Neural cell (in vitro differentiated cells): Measurements from ENCODE around the gene NPEPL1. TPM values are rescaled to one million over a fixed set of nuclear protein-coding genes. Genes with fewer than 3 reads are reported as not detected.

Source experiments
- H2AFZ ChIP-seq: fragments of 200-600, 300-800 bp; sonication (generic), shearing (Covaris generic); 2 replicates; pipeline ENCODE4 v1.6.0; 2014; ENCODE audit warnings: low read depth, mild to moderate bottlenecking, antibody characterized with exemption, low read length, moderate library complexity
- H3F3A ChIP-seq: fragments of 200-600 bp; shearing (Covaris generic); 2 replicates; pipeline ENCODE4 v1.6.1; 2016; ENCODE audit warnings: mild to moderate bottlenecking, moderate library complexity, mixed read lengths, antibody characterized with exemption, low read length; ENCODE audit not compliant: insufficient read depth, poor library complexity, severe bottlenecking
- H3K27ac ChIP-seq: fragments of 200-600, 300-800 bp; sonication (generic), shearing (Covaris generic); 2 replicates; pipeline ENCODE4 v1.5.1; 2014; ENCODE audit warnings: mild to moderate bottlenecking, low read length, moderate library complexity
- H3K27me3 ChIP-seq: fragments of 300-800, 200-600 bp; sonication (generic), shearing (Covaris generic); 2 replicates; pipeline ENCODE4 v1.6.0; 2014; ENCODE audit warnings: mild to moderate bottlenecking, low read depth, low read length, moderate library complexity; ENCODE audit not compliant: insufficient read depth
- H3K36me3 ChIP-seq: fragments of 300-800, 200-600 bp; sonication (generic), shearing (Covaris generic); 2 replicates; pipeline ENCODE4 v1.5.1; 2014; ENCODE audit warnings: mild to moderate bottlenecking, antibody characterized with exemption, low read length, moderate library complexity; ENCODE audit not compliant: insufficient read depth
- H3K4me2 ChIP-seq: fragments of 300-800, 200-600 bp; sonication (generic), shearing (Covaris generic); 2 replicates; pipeline ENCODE4 v1.6.0; 2014; ENCODE audit warnings: mild to moderate bottlenecking, low read length
- H3K4me3 ChIP-seq: fragments of 300-800, 200-600 bp; sonication (generic), shearing (Covaris generic); 2 replicates; pipeline ENCODE4 v1.5.1; 2014; ENCODE audit warnings: mild to moderate bottlenecking, low read length, moderate library complexity
- H3K79me2 ChIP-seq: fragments of 200-600 bp; shearing (Covaris generic); replicated peaks from 2 replicates; pipeline ENCODE4 v1.6.0; 2014; ENCODE audit warnings: mild to moderate bottlenecking, low read length, moderate library complexity; ENCODE audit not compliant: insufficient read depth
- H3K9ac ChIP-seq: fragments of 300-800, 200-600 bp; sonication (generic), shearing (Covaris generic); 2 replicates; pipeline ENCODE4 v1.6.1; 2016; ENCODE audit warnings: mild to moderate bottlenecking, low read length, mixed read lengths
- H3K9me2 ChIP-seq: fragments of 200-600 bp; shearing (Covaris generic); 2 replicates; pipeline ENCODE4 v1.6.1; 2016; ENCODE audit warnings: mild to moderate bottlenecking, low read length, mixed read lengths; ENCODE audit not compliant: insufficient read depth
- H3K9me3 ChIP-seq: fragments of 200-600, 300-800 bp; sonication (generic), shearing (Covaris generic); 2 replicates; pipeline ENCODE4 v1.6.1; 2016; ENCODE audit warnings: mild to moderate bottlenecking, mixed run types, low read length, moderate library complexity, mixed read lengths
- H4K20me1 ChIP-seq: fragments of 200-600 bp; shearing (Covaris generic); 2 replicates; pipeline ENCODE4 v1.6.1; 2016; ENCODE audit warnings: mild to moderate bottlenecking, mixed run types; ENCODE audit not compliant: insufficient read depth
- CTCF ChIP-seq: fragments of 450-650 bp; IDR thresholded peaks from 2 replicates; pipeline ENCODE4 v1.5.1; 2014; ENCODE audit warnings: antibody characterized with exemption, mild to moderate bottlenecking, moderate library complexity; ENCODE audit not compliant: poor library complexity, severe bottlenecking
- EP300 ChIP-seq: fragments of 450-650 bp; conservative IDR thresholded peaks from 2 replicates; pipeline ENCODE4 v1.6.1; 2014; ENCODE audit warnings: antibody characterized with exemption, mild to moderate bottlenecking, moderate library complexity; ENCODE audit not compliant: poor library complexity, severe bottlenecking
- EZH2 ChIP-seq: fragments of 200-600, 300-800 bp; shearing (Covaris generic), sonication (generic); IDR thresholded peaks from 2 replicates; pipeline ENCODE4 v1.6.1; 2014; ENCODE audit warnings: antibody characterized with exemption, low read length, borderline replicate concordance, mild to moderate bottlenecking; ENCODE audit not compliant: insufficient read depth, poor library complexity, severe bottlenecking
- MXI1 ChIP-seq: fragments of 450-650 bp; conservative IDR thresholded peaks from 2 replicates; pipeline ENCODE4 v1.6.1; 2014; ENCODE audit warnings: antibody characterized with exemption, mild to moderate bottlenecking; ENCODE audit not compliant: poor library complexity, severe bottlenecking
- POLR2AphosphoS5 ChIP-seq: IDR thresholded peaks from 2 replicates; pipeline ENCODE4 v1.6.1; 2012
- RAD21 ChIP-seq: fragments of 450-650 bp; conservative IDR thresholded peaks from 2 replicates; pipeline ENCODE4 v1.6.1; 2014; ENCODE audit warnings: antibody characterized with exemption, mild to moderate bottlenecking, moderate library complexity
- SMC3 ChIP-seq: fragments of 450-650 bp; conservative IDR thresholded peaks from 2 replicates; pipeline ENCODE4 v1.6.1; 2014; ENCODE audit warnings: antibody characterized with exemption, mild to moderate bottlenecking, moderate library complexity; ENCODE audit not compliant: poor library complexity
- polyA plus RNA-seq: library from polyadenylated mRNA; depleted of rRNA; stranded (reverse); fragments of >200 nt; gene quantifications from 2 replicates; pipeline ENCODE4 v1.2.3, GENCODE V29; 2014
- TF ChIP-seq, protein P1 (sequence below): IDR thresholded peaks from 2 replicates; pipeline ENCODE4 v1.6.1; 2012; ENCODE audit warnings: borderline replicate concordance

NPEPL1 gene
- polyA plus RNA-seq, 1 donor from 2014 or later: 63.4 TPM

DNA sequence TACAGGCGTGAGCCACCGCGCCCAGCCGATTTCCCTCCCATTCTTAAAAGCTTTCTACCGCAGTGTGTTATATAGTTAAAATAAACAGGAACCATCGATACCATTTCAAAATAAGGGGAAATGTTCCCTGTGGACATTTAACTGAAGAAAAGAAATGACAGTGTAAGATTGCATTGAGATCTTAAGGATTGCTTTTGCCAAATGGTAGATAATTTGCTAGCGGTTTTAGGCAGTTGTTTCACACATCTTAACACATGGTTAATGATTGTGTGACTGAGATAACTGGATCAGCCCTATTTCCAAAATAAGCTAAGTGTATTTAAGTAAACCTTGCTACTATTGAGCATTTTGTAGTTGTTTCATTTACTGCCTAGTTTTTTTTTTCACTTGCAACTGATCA, 25.9 kb upstream of the NPEPL1 start:
- H3K27ac ChIP-seq: no peak overlapping the region
- peaks cover 21% of the 10 kb centered on the region for H3K36me3 ChIP-seq
- no peak for TF ChIP-seq EZH2
- H3K9me3 ChIP-seq: no peaks in the 10 kb centered on the region
- no peaks in the 10 kb centered on the region for H3K27me3 ChIP-seq
- H3K4me2 ChIP-seq: no peak overlapping the region
- H4K20me1 ChIP-seq: peaks cover 3% of the 10 kb centered on the region
- no peak overlapping the region for H3K9ac ChIP-seq
- peaks cover 9% of the 10 kb centered on the region for H3K79me2 ChIP-seq
- no peaks in the 10 kb centered on the region for H3K9me2 ChIP-seq
- H3K4me3 ChIP-seq: no peak overlapping the region
- H3F3A ChIP-seq: no peaks in the 10 kb centered on the region
- H2AFZ ChIP-seq: no peak overlapping the region

GRCh38 chr20:58667975-58668374, 24.6 kb upstream of the NPEPL1 start:
- Histone ChIP-seq H2AFZ (no peak overlapping the region), H3K9me2 (no peaks in the 10 kb centered on the region), H4K20me1 (peaks cover 3% of the 10 kb centered on the region), H3F3A (no peaks in the 10 kb centered on the region), H3K4me2 (no peak overlapping the region), H3K27me3 (no peaks in the 10 kb centered on the region), H3K9me3 (no peaks in the 10 kb centered on the region), H3K36me3 (peaks cover 21% of the 10 kb centered on the region), H3K9ac (no peak overlapping the region), H3K79me2 (peaks cover 7% of the 10 kb centered on the region), H3K27ac (no peak overlapping the region), H3K4me3 (no peak overlapping the region)
- TF ChIP-seq CTCF (no peak), SMC3 (no peak), MXI1 (no peak), POLR2AphosphoS5 (no peak), EZH2 (no peak), RAD21 (no peak)
- TF ChIP-seq, protein P1, sequence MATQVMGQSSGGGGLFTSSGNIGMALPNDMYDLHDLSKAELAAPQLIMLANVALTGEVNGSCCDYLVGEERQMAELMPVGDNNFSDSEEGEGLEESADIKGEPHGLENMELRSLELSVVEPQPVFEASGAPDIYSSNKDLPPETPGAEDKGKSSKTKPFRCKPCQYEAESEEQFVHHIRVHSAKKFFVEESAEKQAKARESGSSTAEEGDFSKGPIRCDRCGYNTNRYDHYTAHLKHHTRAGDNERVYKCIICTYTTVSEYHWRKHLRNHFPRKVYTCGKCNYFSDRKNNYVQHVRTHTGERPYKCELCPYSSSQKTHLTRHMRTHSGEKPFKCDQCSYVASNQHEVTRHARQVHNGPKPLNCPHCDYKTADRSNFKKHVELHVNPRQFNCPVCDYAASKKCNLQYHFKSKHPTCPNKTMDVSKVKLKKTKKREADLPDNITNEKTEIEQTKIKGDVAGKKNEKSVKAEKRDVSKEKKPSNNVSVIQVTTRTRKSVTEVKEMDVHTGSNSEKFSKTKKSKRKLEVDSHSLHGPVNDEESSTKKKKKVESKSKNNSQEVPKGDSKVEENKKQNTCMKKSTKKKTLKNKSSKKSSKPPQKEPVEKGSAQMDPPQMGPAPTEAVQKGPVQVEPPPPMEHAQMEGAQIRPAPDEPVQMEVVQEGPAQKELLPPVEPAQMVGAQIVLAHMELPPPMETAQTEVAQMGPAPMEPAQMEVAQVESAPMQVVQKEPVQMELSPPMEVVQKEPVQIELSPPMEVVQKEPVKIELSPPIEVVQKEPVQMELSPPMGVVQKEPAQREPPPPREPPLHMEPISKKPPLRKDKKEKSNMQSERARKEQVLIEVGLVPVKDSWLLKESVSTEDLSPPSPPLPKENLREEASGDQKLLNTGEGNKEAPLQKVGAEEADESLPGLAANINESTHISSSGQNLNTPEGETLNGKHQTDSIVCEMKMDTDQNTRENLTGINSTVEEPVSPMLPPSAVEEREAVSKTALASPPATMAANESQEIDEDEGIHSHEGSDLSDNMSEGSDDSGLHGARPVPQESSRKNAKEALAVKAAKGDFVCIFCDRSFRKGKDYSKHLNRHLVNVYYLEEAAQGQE: no peak

DNA sequence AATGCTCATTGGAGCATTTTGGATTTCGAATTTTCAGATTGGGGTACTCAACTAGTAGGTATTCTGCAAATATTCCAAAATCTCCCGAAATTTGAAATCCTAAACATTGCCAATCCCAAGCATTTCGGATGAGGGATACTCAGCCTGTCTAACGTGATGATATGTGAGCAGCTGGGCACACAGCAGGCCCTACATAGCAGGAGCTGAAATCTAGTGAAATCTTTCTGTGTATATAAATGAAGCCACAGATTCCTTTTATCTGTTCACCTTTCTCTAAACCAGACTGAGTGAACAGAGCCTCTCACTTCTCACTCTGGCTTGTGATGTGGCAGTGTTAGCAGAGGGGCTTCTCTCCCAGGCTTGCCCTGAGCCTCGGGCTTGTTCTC, 23.7 kb upstream of the NPEPL1 start:
- no peaks in the 10 kb centered on the region for H3F3A ChIP-seq
- no peak overlapping the region for H3K9ac ChIP-seq
- peaks cover 21% of the 10 kb centered on the region for H3K36me3 ChIP-seq
- no peak overlapping the region for H2AFZ ChIP-seq
- TF ChIP-seq EP300 (no peak), MXI1 (no peak), RAD21 (no peak), POLR2AphosphoS5 (no peak), SMC3 (no peak), CTCF (no peak)
- TF ChIP-seq, protein P1: no peak
- no peaks in the 10 kb centered on the region for H3K27me3 ChIP-seq
- no peaks in the 10 kb centered on the region for H3K9me3 ChIP-seq
- no peak overlapping the region for H3K4me2 ChIP-seq
- peaks cover 3% of the 10 kb centered on the region for H4K20me1 ChIP-seq
- no peaks in the 10 kb centered on the region for H3K9me2 ChIP-seq
- peaks cover 5% of the 10 kb centered on the region for H3K79me2 ChIP-seq
- H3K4me3 ChIP-seq: no peak overlapping the region
- H3K27ac ChIP-seq: no peak overlapping the region
